Inferior parietal cortex (tissue), 1 donor: ENCODE data around the gene DICER1.

Source experiments
- DNase-seq: peaks from one replicate; pipeline ENCODE4 v3.0.0-alpha.2; 2016; ENCODE audit errors: extremely low spot score

DICER1 gene

GRCh38 chr14:95087619-95088018 is 69.7 kb downstream of the DICER1 start:
- no peak for DNase-seq

DNA sequence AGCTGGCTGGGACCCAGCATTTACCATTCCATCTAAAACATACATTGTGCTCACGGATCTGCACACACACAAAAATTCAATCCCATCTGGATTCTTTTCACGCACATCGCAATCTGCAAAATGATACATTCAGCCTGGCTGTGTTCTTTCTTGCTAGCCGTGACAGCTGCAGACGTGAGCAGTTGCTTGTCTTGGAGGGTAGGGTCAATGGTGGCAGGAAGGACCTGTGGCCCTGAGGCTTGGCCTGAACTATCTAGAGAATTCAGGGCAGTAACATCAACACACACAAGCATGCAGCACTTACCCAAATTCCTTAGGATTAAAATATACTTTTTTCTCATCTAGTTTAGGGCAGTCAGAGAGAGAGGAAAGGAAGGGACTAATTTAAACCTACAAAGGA is 72.0 kb downstream of the DICER1 start:
- no peak for DNase-seq

DNA sequence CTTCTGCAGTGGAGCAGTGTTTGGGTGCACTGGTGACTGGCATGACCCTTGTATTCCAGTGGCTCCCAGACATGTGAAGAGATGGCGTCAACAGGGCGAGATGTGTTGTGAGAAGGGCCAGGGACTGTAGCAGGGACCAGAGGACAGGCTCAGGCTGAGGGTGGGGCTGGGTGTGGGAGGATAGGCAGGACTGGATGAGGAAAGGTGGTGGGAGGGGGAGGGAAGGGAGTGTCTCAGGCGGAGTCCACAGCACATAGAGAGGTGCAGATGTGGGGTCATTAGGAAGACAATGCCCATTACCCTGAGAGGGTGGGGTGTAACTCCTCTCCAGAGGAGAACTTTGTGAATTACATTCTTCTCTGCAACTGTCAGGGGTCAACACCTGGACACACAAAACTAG is 78.5 kb downstream of the DICER1 start:
- no peak for DNase-seq

- no peak for DNase-seq
Observed at GRCh38 chr14:95077345-95077744, 80.0 kb downstream of the DICER1 start.

DNA sequence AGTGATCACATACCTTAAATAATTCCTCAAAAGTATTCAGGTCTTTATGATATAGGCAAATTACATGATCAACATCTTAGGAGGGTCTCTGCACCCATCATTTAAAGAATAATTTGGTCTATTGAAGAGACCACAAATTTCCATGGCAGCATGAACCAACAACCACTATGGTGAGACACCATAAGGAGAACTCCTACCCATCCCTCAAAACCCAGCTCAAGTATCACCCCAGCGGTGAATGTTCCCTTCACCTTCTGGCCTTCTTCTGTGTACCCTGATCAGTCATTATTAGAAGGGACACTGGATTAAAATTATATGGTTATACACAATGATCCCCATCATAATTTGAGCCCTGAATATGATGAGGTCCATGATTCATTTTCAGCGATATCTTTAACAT is 81.5 kb downstream of the DICER1 start:
- no peak for DNase-seq

- no peak for DNase-seq
Observed at GRCh38 chr14:95073947-95074346, 83.4 kb downstream of the DICER1 start.

- DNase-seq, result no peak
Observed at GRCh38 chr14:95072310-95072905, 84.9 kb downstream of the DICER1 start.

GRCh38 chr14:95071649-95072280 is 85.6 kb downstream of the DICER1 start:
- no peak for DNase-seq

DNA sequence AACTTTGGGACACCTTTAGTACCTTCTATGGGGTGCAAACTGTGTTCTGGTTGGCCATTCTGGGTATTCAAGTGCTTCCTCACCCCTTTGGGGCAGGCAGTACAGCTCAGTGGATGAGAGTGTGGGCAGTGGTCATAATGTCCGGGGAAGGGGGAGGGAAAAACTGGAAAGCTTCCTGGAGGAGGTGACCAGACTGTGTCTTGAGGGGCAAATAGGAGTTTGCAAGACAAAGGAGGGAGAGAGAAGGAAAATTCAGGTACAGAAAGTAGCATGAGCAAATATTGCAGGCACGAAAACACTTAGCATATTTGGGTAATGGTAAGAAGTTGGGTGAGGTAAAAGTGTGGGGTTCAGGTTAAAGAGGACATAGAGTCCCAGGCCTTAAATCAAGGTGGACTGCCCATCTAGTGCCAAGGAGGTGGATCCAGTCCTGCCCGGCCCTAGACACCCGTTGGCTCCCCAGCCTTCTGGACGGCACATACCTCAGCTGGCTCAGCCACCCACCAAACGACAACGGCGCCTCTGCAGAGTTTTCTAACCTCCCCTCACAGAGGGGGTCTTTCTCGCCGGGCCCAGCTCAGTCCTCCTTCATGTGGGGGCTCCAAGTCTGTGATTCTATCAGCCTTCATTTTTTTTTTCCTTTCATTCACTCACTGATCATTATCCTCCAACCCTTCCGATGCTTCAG is 86.4 kb downstream of the DICER1 start:
- no peak for DNase-seq

DNA sequence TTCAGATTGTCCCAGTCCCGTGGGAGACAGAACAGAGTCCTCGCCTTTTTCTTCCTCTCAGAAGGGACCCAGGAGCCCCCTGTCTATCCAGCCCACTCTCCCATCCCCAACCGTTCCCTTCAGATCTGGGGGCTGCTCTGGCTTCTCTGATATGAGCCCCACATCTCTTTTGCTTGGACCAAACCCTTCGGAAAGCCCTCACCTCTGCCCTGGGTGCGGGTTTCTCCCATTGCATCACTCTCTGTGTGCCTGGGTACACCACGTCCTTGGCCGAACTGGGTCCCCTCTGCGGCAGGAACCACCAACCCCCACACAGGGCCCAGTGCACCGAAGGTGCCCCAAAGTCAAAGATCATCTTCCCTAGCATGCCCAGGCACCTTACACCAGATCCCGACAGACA is 87.8 kb downstream of the DICER1 start:
- DNase-seq, result no peak

DNA sequence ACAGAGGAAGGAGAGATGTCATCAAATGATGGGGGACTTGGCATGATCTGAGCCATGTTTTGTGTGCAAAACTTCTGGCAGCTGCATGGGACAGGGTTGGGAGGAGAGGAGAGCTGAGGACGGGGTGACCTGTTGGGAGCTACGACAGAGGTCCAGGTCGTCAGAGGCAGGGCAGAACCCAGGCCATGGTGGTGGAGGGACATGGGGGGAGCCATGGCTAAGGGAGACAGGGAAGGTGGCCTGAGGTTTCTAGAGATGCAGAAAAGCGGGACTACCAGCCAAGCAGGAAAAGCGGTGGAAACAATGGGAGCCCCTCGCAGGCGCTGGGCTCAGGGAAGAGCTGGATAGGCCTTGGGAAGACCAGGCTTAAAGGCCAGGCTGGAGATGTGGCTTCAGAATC is 88.3 kb downstream of the DICER1 start:
- DNase-seq, result no peak

DNA sequence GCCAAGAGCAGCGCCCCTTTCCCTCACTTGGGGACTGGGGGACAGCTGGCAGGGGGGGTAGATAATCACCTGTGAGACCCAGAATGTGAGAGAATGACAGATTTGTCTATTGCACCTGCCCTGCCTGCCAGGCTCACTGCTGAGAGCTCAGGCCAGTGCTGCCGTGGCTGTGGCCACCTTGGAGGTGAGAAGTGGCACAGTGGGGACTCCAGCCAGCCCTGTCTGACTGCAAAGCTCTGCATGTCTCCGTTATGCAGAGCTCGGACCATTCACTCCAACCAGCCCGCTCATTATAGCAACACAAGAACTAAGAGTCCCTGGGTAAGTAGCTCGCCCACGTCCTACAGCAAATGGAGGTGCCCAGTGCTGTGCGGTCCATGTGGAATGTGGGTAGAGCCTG is 88.8 kb downstream of the DICER1 start:
- no peak for DNase-seq

GRCh38 chr14:95068080-95068479 is 89.2 kb downstream of the DICER1 start:
- no peak for DNase-seq

DNA sequence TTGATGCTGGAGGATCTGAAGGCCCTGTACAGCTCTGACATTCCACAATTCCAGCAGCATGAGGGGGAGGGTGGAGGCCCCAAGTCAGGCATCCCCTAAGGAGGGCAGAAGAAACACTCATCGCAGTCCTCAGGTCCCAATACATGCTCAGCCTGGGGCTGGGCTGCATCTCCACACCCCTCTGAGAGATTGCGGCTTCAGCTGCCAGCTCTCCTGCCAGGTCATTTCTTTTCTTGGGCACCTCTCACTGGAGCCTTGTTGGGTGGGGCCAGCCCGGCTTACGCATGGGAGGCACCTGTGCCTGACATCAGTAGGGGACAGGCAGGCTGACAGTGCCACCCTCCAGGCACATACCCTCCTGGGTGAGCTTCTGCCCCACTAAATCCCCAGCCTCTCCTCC is 89.8 kb downstream of the DICER1 start:
- DNase-seq, result no peak

DNA sequence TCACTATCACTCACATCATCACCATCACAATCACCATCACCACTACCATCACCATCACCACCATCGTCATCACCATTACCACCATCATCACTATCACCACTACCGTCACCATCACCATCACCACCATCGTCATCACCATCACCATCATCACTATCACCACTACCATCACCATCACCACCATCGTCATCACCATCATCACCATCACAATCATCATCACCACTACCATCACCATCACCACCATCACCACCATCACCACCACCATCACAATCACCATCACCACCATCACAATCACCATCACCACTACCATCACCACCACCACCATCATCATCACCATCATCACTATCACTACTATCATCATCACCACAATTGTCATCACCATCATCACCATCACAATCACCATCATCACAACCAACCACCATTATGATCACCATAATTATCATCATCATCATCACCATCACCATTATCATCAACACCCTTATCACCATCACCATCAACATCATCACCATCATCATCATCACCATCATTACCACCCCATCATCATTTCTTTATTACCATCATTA is 90.8 kb downstream of the DICER1 start:
- DNase-seq, result no peak

DNA sequence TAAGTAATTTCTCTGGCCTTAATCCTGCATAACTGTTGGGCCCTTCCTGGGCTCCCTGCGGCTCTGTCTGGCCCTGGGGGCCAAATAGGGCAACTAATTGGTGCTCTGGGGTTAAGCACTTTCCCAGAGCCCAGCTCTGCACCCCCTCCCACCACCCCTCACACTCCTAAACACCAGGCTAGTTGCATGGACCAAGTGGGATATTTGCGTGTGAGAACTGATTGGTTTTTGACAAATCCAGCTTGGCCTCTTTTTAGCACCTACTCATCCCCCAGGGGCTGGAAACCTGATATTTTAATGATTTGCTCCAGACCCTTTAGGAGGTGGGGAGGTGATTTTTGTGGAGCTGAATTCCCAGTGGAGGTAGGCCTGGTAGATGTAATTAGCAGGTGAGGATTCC is 91.9 kb downstream of the DICER1 start:
- DNase-seq, result no peak

DNA sequence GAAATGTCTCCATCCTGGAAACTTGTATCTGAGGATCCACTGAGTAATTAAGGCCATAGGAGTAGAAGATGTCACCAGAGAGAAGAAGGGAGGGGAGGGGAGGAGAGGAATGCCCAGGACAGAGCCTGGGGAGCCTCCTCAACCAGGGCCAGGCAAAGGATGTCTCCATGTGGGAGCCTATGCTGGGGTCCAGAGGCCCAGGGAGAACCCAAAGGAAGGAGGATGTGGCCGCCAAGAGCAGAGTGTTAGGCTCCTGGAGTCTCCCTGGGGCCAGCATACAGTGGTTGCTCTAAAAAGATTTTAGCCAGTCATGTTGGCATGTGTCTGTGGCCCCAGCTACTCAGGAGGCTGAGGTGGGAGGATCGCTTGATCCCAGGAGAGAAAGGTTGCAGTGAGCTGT is 92.6 kb downstream of the DICER1 start:
- no peak for DNase-seq

- no peak for DNase-seq
Observed at GRCh38 chr14:95064256-95064655, 93.1 kb downstream of the DICER1 start.

DNA sequence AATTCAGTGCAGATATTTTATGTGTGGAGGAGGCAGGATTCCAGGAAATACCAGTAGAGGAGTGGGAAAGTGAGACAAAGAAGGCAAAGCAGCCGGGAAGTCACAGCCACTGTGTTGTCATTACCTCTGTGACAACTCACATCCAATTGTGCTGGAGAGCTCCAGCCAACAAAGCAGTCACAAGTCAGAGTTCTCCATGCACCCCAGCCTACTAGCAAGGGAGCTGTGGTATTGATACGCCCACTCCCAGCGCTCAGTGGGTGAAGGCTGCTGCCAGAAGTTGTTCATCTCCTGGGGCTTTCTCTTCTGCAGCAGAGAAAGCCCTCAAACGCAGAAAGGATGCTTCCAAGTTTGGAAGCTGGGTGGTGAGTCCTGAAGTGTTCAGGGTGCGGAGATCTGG is 93.9 kb downstream of the DICER1 start:
- DNase-seq, result no peak

GRCh38 chr14:95062946-95063345 is 94.4 kb downstream of the DICER1 start:
- no peak for DNase-seq

DNA sequence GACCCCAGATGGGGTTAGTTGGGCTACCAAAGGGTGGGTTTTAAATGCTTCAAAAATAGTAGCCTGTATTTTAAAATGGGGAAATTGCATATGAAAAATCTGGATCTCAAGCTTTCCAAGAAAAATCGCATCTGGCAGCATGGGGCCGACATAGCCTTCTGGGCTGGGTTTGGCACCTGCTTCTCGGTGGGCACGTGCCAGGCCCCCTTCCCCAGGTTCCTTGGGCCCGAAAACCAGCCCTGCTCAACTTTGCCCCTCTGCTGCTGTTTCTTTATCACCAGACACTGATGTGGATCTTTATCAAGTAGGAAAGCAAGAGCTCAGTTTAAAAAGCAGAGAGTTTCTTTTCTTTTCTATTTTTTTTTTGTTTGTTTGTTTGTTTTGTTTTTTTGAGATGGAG is 95.1 kb downstream of the DICER1 start:
- no peak for DNase-seq

DNA sequence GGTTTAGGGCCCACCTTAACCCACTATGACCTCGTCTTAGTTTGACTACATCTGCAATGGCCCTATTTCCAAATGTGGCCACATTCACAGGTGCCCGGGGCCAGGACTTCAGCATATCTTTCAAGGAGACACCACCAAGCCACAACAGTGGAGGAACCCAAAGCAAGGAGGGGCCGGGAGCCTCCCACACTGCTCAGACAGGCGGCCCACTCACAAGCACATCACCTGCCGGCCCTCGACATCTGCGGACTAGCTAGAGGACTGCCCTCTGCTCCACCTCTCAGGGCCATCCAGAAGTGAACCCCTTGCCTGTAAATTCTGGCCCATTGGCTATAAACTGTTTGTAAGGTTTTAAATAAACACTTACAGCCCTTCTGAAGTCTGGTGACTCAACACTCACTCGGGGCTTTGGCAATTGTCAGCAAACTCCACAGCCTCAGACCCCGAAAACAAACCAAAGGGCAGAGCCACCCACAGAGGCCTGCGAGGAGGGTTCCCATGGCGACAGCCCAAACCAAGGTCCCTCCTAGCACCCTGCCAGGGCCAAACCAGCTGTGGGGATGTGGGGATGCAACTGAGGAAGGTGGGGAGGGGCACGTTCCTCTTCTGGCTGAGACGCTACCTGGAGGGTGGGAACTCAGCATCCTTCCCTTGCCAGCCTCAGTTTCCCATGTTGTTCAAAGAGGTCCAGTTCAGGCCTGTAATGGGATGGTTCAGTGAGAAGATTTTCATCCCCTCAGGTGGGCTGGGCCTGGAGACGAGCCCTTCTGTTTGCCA is 95.8 kb downstream of the DICER1 start:
- DNase-seq, result no peak
